ENCODE data around the gene GHR. TPM values are rescaled to one million over a fixed set of nuclear protein-coding genes. Genes with fewer than 3 reads are reported as not detected.

Gene GHR
- total and polyA plus RNA-seq, 10 donors, result 0.42 to 11.5 (median 5.1) TPM

DNA sequence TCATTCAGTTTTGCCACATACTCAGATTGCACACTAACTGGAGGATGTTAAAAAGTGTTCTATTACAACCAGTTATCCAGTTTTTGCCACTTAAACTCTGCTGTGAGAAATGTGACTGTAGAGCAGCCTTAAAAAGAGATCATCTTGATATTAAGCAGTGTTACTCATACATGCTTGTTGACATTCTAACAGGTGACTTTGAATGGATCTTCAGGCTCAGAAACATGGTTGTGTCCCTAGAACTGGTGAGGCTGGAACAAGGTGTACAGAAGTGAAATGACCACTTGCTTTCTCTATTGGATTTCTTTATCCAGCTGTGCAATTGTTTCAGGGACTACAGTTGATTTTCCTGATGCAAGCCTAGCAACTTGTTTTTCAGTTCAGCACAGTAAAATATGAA is 167.3 kb downstream of the GHR start:
- H3K9me3 ChIP-seq, result peaks cover 0 to 4% (median 0%) of the 10 kb centered on the region in 8 donors
- H3K4me3 ChIP-seq, result no peak overlapping the region
- no peak for DNase-seq
- no peak overlapping the region for H3K27ac ChIP-seq
- H3K27me3 ChIP-seq (replicated peaks in 1 of 7), result no peaks in the 10 kb centered on the region
- TF ChIP-seq POLR2A (IDR thresholded peaks at IDR 0.05) (no peak), POLR2AphosphoS5 (IDR thresholded peaks at IDR 0.05) (no peak)
- TF ChIP-seq, protein P1, sequence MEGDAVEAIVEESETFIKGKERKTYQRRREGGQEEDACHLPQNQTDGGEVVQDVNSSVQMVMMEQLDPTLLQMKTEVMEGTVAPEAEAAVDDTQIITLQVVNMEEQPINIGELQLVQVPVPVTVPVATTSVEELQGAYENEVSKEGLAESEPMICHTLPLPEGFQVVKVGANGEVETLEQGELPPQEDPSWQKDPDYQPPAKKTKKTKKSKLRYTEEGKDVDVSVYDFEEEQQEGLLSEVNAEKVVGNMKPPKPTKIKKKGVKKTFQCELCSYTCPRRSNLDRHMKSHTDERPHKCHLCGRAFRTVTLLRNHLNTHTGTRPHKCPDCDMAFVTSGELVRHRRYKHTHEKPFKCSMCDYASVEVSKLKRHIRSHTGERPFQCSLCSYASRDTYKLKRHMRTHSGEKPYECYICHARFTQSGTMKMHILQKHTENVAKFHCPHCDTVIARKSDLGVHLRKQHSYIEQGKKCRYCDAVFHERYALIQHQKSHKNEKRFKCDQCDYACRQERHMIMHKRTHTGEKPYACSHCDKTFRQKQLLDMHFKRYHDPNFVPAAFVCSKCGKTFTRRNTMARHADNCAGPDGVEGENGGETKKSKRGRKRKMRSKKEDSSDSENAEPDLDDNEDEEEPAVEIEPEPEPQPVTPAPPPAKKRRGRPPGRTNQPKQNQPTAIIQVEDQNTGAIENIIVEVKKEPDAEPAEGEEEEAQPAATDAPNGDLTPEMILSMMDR (IDR thresholded peaks at IDR 0.05 in 8 of 11, conservative IDR thresholded peaks at IDR 0.05 in 3 of 11), result no peak
- H3K36me3 ChIP-seq, result no peaks in the 10 kb centered on the region
- intact Hi-C loops (cut with DNase I; ENCODE audit: low total_unique reads), result no loop called here
- H3K4me1 ChIP-seq, result peaks cover 0 to 32% (median 13%) of the 10 kb centered on the region in 6 donors

- intact Hi-C loops (cut with DNase I; ENCODE audit: low total_unique reads), result no loop called here
- H3K27me3 ChIP-seq (replicated peaks in 1 of 7), result no peaks in the 10 kb centered on the region
- H3K27ac ChIP-seq, result peak overlapping the region in 1 of 8 donors; percentile 30
- no peak for DNase-seq
- peaks cover 0 to 32% (median 13%) of the 10 kb centered on the region in 6 donors for H3K4me1 ChIP-seq
- TF ChIP-seq POLR2A (IDR thresholded peaks at IDR 0.05) (no peak), POLR2AphosphoS5 (IDR thresholded peaks at IDR 0.05) (peak in 1 of 3 donors; percentile 46)
- TF ChIP-seq, protein P1 (IDR thresholded peaks at IDR 0.05 in 8 of 11, conservative IDR thresholded peaks at IDR 0.05 in 3 of 11), result no peak
- peaks cover 0 to 4% (median 0%) of the 10 kb centered on the region in 8 donors for H3K9me3 ChIP-seq
- no peaks in the 10 kb centered on the region for H3K36me3 ChIP-seq
- no peak overlapping the region for H3K4me3 ChIP-seq
- WGBS, 5 donors, result 0 to 7% (median 5%) methylated on average over 7 of the region's 7 CpGs
Observed at GRCh38 chr5:42591015-42591414, 167.8 kb downstream of the GHR start.

DNA sequence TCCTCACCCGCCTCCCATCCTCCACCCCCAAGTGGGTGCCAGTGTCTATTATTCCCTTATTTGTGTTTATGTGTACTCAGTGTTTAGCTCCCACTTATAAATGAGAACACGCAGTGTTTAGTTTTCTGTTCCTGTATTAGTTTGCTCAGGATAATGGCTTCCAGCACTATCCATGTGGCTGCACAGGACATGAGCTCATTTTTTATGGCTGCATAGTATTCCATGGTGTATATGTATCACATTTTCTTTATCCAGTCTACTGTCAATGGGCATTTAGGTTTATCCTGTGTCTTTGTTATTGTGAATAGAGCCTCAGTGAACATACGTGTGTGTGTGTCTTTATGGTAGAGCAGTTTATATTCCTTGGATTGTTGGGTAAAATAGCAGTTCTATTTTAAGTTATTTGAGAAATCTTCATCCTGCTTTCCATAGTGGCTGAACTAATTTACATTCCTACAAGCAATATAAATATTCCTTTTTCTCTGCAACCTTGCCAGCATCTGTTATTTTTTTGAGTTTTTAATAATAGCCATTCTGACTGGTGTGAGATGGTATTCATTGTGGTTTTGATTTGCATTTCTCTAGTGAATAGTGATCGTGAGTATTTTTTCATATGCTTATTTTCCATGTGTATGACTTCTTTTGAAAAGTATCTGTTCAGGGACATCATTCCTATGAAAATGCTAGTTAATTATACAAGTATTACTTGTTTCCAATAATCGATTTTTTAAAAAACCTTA is 169.3 kb downstream of the GHR start:
- no peak for DNase-seq
- Histone ChIP-seq H3K27me3 (replicated peaks in 1 of 7) (no peaks in the 10 kb centered on the region), H3K4me1 (peaks cover 0 to 24% (median 13%) of the 10 kb centered on the region in 6 donors), H3K36me3 (no peaks in the 10 kb centered on the region), H3K9me3 (peaks cover 0 to 4% (median 0%) of the 10 kb centered on the region in 8 donors), H3K4me3 (no peak overlapping the region), H3K27ac (no peak overlapping the region)
- 86 to 92% (median 91%) methylated on average over 5 of the region's 5 CpGs for WGBS, 5 donors
- intact Hi-C loops (cut with DNase I; ENCODE audit: low total_unique reads), result no loop called here
- TF ChIP-seq POLR2AphosphoS5 (IDR thresholded peaks at IDR 0.05) (no peak), POLR2A (IDR thresholded peaks at IDR 0.05) (no peak)
- TF ChIP-seq, protein P1 (IDR thresholded peaks at IDR 0.05 in 8 of 11, conservative IDR thresholded peaks at IDR 0.05 in 3 of 11), result no peak

- Histone ChIP-seq H3K27me3 (replicated peaks in 1 of 7) (no peaks in the 10 kb centered on the region), H3K4me1 (peaks cover 0 to 24% (median 13%) of the 10 kb centered on the region in 6 donors), H3K36me3 (no peaks in the 10 kb centered on the region), H3K27ac (no peak overlapping the region), H3K9me3 (peaks cover 0 to 4% (median 0%) of the 10 kb centered on the region in 8 donors), H3K4me3 (no peak overlapping the region)
- intact Hi-C loops (cut with DNase I; ENCODE audit: low total_unique reads), result no loop called here
- no peak for DNase-seq
- TF ChIP-seq, protein P1 (IDR thresholded peaks at IDR 0.05 in 8 of 11, conservative IDR thresholded peaks at IDR 0.05 in 3 of 11), result no peak
- TF ChIP-seq POLR2AphosphoS5 (IDR thresholded peaks at IDR 0.05), result no peak
- no peak for TF ChIP-seq POLR2A (IDR thresholded peaks at IDR 0.05)
Observed at GRCh38 chr5:42593591-42593990, 170.4 kb downstream of the GHR start.

Measured in spleen (tissue), 11 donors.